Jurkat, Clone E6-1 (cell line): ENCODE results near the gene PPP1R7.
"Not testable (repeated sequence)": the region's sequence is repeated elsewhere in the genome, so short reads cannot be mapped to it uniquely, and the experiment has no call there.

Experiments used
- DNase-seq: peaks from one replicate; pipeline ENCODE4 v3.0.0-alpha.2; 2011; ENCODE audit warnings: low read depth, low spot score
- H3K4me3 ChIP-seq: 2 replicates; pipeline ENCODE4 v1.5.1; 2011; ENCODE audit warnings: mild to moderate bottlenecking, low read length, control low read depth, moderate library complexity

Gene PPP1R7

GRCh38 chr2:241187101-241187917 lies 37.0 kb downstream of the PPP1R7 start:
- DNase-seq: no peak
- no peak overlapping the region for H3K4me3 ChIP-seq

- no peak for DNase-seq
- no peak overlapping the region for H3K4me3 ChIP-seq
These were observed 37.6 kb downstream of the PPP1R7 start for GRCh38 chr2:241187918-241188234.

GRCh38 chr2:241188361-241189092 lies 38.3 kb downstream of the PPP1R7 start, which contains the start of gene ANO7:
Gene ANO7, plus strand, starts transcription at chr2:241188677. Its CDS starts 1,387 bp downstream, at chr2:241190064.
- no peak within 1 kb of the TSS for H3K4me3 ChIP-seq
- DNase-seq: no peak

GRCh38 chr2:241189093-241189855 lies 39.0 kb downstream of the PPP1R7 start:
- no peak overlapping the region for H3K4me3 ChIP-seq

GRCh38 chr2:241189856-241190201 lies 39.6 kb downstream of the PPP1R7 start:
- DNase-seq: no peak

More at GRCh38 chr2:241189093-241189855, 39.0 kb downstream of the PPP1R7 start:
- no peak for DNase-seq

GRCh38 chr2:241190291-241190981 lies 40.2 kb downstream of the PPP1R7 start:
- DNase-seq: no peak
- H3K4me3 ChIP-seq: no peak overlapping the region

More at GRCh38 chr2:241189856-241190201, 39.6 kb downstream of the PPP1R7 start:
- H3K4me3 ChIP-seq: no peak overlapping the region

GRCh38 chr2:241191081-241191480 lies 40.8 kb downstream of the PPP1R7 start:
- H3K4me3 ChIP-seq: no peak overlapping the region
- no peak for DNase-seq

GRCh38 chr2:241193271-241193670 lies 43.0 kb downstream of the PPP1R7 start:
- no peak for DNase-seq
- no peak overlapping the region for H3K4me3 ChIP-seq

- no peak overlapping the region for H3K4me3 ChIP-seq
- DNase-seq: no peak
These were observed 44.5 kb downstream of the PPP1R7 start for GRCh38 chr2:241194811-241195210.

GRCh38 chr2:241195506-241196130 lies 45.4 kb downstream of the PPP1R7 start:
- no peak for DNase-seq
- no peak overlapping the region for H3K4me3 ChIP-seq

- H3K4me3 ChIP-seq, DNase-seq: not testable (repeated sequence)
These were observed 47.0 kb downstream of the PPP1R7 start for GRCh38 chr2:241197246-241197645.

- H3K4me3 ChIP-seq: no peak overlapping the region
- no peak for DNase-seq
These were observed 47.7 kb downstream of the PPP1R7 start for GRCh38 chr2:241197947-241198346.

- DNase-seq: no peak
These were observed 48.4 kb downstream of the PPP1R7 start for GRCh38 chr2:241198381-241199279.

GRCh38 chr2:241199286-241199685 lies 49.0 kb downstream of the PPP1R7 start:
- H3K4me3 ChIP-seq: no peak overlapping the region
- no peak for DNase-seq

More at GRCh38 chr2:241198381-241199279, 48.4 kb downstream of the PPP1R7 start:
- no peak overlapping the region for H3K4me3 ChIP-seq

GRCh38 chr2:241199897-241200821 lies 49.9 kb downstream of the PPP1R7 start:
- DNase-seq: no peak
- H3K4me3 ChIP-seq: no peak overlapping the region

- no peak overlapping the region for H3K4me3 ChIP-seq
- peak; percentile 57 for DNase-seq
These were observed 50.6 kb downstream of the PPP1R7 start for GRCh38 chr2:241200822-241201395.
